GM23338 (cell line): Measurements from ENCODE around the gene AVPR2. TPM values are rescaled to one million over a fixed set of nuclear protein-coding genes. Genes with fewer than 3 reads are reported as not detected.

Source experiments
- ETS1 ChIP-seq: IDR thresholded peaks from 2 replicates; pipeline ENCODE4 v1.6.1; 2016; ENCODE audit warnings: antibody characterized with exemption
- JUNB ChIP-seq: IDR thresholded peaks from one replicate; pipeline ENCODE4 v1.6.1; 2016; ENCODE audit warnings: antibody characterized with exemption; ENCODE audit not compliant: unreplicated experiment
- NANOG ChIP-seq: IDR thresholded peaks from 2 replicates; pipeline ENCODE4 v1.6.1; 2016; ENCODE audit warnings: antibody characterized with exemption, borderline replicate concordance
- POLR2AphosphoS5 ChIP-seq: IDR thresholded peaks from 2 replicates; pipeline ENCODE4 v1.6.1; 2016; ENCODE audit warnings: antibody characterized with exemption, low read depth
- STAT1 ChIP-seq: IDR thresholded peaks from one replicate; pipeline ENCODE4 v1.6.1; 2016; ENCODE audit warnings: antibody characterized with exemption; ENCODE audit not compliant: unreplicated experiment
- ZNF114 ChIP-seq: fragments of 250-450 bp; sonication (Bioruptor Pico); IDR thresholded peaks from 2 replicates; pipeline ENCODE4 v1.5.0; 2020; ENCODE audit warnings: mild to moderate bottlenecking, moderate library complexity
- ZNF331 ChIP-seq: fragments of 250-450 bp; sonication (Bioruptor Pico); IDR thresholded peaks from 2 replicates; pipeline ENCODE4 v1.5.0; 2020; ENCODE audit warnings: low read depth, mild to moderate bottlenecking, moderate library complexity
- polyA plus RNA-seq: library from polyadenylated mRNA; unstranded; fragments of >200 nt; fragmentation: Nextera tagmentation; extraction: Ambion mirVana; gene quantifications from 2 replicates; pipeline ENCODE4 v1.2.1, GENCODE V29; 2016
- total RNA-seq: library from RNA; depleted of rRNA; stranded (reverse); fragments of >200 nt; shearing (Covaris generic); gene quantifications from 2 replicates; pipeline ENCODE4 v1.2.3, GENCODE V29; 2014
- TF ChIP-seq, protein P1 (sequence below): fragments of 250-450 bp; sonication (Bioruptor Pico); IDR thresholded peaks from 2 replicates; pipeline ENCODE4 v1.5.0; 2020; ENCODE audit warnings: mild to moderate bottlenecking, moderate library complexity

Gene AVPR2
- total and polyA plus RNA-seq, 2 experiments from 2014 or later, result not detected

- TF ChIP-seq, protein P1, sequence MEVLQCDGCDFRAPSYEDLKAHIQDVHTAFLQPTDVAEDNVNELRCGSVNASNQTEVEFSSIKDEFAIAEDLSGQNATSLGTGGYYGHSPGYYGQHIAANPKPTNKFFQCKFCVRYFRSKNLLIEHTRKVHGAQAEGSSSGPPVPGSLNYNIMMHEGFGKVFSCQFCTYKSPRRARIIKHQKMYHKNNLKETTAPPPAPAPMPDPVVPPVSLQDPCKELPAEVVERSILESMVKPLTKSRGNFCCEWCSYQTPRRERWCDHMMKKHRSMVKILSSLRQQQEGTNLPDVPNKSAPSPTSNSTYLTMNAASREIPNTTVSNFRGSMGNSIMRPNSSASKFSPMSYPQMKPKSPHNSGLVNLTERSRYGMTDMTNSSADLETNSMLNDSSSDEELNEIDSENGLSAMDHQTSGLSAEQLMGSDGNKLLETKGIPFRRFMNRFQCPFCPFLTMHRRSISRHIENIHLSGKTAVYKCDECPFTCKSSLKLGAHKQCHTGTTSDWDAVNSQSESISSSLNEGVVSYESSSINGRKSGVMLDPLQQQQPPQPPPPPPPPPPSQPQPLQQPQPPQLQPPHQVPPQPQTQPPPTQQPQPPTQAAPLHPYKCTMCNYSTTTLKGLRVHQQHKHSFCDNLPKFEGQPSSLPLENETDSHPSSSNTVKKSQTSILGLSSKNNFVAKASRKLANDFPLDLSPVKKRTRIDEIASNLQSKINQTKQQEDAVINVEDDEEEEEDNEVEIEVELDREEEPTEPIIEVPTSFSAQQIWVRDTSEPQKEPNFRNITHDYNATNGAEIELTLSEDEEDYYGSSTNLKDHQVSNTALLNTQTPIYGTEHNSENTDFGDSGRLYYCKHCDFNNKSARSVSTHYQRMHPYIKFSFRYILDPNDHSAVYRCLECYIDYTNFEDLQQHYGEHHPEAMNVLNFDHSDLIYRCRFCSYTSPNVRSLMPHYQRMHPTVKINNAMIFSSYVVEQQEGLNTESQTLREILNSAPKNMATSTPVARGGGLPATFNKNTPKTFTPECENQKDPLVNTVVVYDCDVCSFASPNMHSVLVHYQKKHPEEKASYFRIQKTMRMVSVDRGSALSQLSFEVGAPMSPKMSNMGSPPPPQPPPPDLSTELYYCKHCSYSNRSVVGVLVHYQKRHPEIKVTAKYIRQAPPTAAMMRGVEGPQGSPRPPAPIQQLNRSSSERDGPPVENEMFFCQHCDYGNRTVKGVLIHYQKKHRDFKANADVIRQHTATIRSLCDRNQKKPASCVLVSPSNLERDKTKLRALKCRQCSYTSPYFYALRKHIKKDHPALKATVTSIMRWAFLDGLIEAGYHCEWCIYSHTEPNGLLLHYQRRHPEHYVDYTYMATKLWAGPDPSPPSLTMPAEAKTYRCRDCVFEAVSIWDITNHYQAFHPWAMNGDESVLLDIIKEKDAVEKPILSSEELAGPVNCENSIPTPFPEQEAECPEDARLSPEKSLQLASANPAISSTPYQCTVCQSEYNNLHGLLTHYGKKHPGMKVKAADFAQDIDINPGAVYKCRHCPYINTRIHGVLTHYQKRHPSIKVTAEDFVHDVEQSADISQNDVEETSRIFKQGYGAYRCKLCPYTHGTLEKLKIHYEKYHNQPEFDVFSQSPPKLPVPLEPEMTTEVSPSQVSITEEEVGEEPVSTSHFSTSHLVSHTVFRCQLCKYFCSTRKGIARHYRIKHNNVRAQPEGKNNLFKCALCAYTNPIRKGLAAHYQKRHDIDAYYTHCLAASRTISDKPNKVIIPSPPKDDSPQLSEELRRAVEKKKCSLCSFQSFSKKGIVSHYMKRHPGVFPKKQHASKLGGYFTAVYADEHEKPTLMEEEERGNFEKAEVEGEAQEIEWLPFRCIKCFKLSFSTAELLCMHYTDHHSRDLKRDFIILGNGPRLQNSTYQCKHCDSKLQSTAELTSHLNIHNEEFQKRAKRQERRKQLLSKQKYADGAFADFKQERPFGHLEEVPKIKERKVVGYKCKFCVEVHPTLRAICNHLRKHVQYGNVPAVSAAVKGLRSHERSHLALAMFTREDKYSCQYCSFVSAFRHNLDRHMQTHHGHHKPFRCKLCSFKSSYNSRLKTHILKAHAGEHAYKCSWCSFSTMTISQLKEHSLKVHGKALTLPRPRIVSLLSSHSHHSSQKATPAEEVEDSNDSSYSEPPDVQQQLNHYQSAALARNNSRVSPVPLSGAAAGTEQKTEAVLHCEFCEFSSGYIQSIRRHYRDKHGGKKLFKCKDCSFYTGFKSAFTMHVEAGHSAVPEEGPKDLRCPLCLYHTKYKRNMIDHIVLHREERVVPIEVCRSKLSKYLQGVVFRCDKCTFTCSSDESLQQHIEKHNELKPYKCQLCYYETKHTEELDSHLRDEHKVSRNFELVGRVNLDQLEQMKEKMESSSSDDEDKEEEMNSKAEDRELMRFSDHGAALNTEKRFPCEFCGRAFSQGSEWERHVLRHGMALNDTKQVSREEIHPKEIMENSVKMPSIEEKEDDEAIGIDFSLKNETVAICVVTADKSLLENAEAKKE (CRISPR knock-in tag), result no peak
- TF ChIP-seq ZNF114 (no peak), JUNB (no peak), ETS1 (no peak), NANOG (no peak), POLR2AphosphoS5 (no peak), STAT1 (no peak), ZNF331 (CRISPR knock-in tag) (no peak)
These were observed 35.1 kb downstream of the AVPR2 start (continued) for GRCh38 chrX:153939573-153939972.
